HTERT RPE-1 (cell line): ENCODE data around the gene ADPRS.

Source experiments
- in situ Hi-C: fragments of 300-500 bp; cut with MboI; formaldehyde crosslinking; loops from 4 replicates; pipeline ENCODE4 v1.14.3; 2020; ENCODE audit warnings: low sequenced_read_pairs

ADPRS gene

GRCh38 chr1:36088577-36089392 is at the start of gene ADPRS:
ADPRS (plus strand) TSS chr1:36088892; CDS start chr1:36088905, 13 bp downstream.
- in situ Hi-C loops: no loop called here

- in situ Hi-C loops: no loop called here
Measured at GRCh38 chr1:36040238-36040637, 48.5 kb upstream of the ADPRS start.

DNA sequence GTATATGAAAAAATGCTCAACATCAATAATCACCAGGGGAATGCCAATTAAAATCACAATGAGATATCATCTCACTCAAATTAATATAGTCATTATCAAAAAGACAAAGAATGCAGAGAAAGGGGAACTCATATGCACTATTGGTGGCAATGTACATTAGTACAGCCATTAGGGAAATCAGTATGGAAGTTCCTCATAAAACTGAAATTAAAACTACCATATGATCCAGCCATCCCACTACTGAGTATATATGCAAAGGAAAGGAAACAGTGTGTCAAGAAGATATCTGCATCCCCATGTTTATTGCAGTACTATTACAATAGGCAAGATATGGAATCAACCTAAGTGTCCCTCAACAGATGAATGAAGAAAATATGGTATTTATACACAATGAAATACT is 36.9 kb upstream of the ADPRS start:
- in situ Hi-C loops: no loop called here

DNA sequence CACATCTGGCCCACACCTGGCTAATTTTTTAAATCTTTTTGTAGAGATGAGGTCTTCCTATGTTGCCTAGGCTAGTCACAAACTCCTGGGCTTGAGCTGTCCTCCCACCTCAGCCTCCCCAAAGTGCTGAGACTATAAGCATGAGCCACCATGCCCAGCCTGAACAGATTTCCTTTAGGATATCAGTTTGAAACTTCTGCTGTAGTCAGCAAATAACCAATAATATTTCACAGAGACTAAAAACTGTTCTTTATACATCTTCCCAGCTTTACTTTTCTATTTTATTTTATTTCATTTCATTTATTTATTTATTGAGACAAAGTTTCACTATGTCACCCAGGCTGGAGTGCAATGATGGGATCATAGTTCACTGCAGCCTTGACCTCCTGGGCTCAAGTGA is 34.7 kb upstream of the ADPRS start:
- in situ Hi-C loops: no loop called here

DNA sequence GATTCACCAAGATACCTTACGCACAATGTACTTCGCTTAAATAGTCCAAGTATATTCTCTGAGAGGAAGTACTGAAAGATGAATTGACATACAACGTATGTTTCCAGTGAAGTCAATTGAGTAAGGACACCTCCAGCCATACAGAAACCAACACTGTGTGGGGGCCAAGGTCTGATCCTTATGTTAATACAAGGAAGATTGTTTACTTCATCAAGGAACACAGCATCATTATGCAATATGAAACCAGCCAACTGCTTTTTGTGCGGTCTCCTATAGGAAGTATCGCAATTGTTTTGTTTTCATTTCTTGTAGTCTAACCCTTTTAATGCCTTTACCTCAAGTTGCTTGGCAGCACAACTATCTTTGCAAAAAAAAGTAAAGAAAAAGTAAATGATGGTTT is 33.0 kb upstream of the ADPRS start:
- in situ Hi-C loops: no loop called here

DNA sequence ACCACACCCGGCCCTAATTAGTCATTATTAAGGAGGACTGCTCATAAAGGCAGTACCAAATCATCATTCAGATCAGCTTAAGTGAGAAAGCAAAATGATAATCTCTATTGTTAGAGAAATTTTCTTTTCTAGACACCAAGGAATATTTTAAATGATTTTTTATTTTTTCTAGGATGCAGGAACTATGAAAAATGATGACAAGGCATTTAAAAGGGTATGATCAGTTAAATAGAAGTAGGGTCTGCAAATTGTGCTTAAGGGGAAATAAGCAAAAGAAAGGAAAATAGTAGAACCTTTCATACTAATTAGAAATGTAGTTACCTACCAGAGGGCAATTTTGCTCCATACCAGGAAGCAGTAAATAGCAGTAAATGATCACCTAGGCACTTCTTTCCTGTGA is 26.4 kb upstream of the ADPRS start:
- in situ Hi-C loops: no loop called here

DNA sequence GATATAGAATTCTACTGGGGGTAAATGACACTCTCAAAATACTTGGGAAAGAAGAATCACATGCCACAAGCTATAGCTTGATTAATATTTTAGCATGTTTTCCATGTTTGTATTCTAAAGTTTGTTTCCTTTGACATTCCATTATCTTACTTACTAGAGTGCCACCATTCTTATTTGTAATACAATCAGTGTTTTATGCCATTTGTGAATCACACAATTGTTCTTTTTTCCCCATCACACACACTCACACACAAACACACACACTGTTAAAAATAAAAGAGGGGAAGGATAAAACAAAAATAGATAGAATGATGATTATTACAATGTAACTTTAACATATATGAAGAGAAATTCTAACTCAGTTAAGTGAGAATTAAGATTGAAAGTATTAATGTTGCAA is 20.8 kb upstream of the ADPRS start:
- in situ Hi-C loops: no loop called here

DNA sequence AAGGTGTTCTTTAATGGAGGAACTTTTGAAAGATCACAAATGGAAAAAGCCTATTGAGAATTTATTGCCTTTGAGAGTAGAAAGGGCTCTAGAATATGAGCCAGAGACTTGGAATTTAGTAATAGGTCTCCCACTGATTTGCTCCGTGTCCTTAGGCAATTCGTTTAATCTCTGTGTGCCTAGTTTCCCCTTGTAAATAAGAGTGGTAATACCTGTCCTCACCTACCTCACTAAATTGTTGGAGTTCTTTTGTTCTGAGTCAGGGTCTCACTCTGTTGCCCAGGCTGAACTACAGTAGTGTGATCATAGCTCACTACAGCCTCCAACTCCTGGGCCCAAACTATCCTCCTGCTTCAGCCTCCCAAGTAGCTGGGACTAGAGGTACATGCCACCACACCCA is 19.8 kb upstream of the ADPRS start:
- in situ Hi-C loops: no loop called here

GRCh38 chr1:36070349-36070748 is 18.3 kb upstream of the ADPRS start:
- in situ Hi-C loops: no loop called here

DNA sequence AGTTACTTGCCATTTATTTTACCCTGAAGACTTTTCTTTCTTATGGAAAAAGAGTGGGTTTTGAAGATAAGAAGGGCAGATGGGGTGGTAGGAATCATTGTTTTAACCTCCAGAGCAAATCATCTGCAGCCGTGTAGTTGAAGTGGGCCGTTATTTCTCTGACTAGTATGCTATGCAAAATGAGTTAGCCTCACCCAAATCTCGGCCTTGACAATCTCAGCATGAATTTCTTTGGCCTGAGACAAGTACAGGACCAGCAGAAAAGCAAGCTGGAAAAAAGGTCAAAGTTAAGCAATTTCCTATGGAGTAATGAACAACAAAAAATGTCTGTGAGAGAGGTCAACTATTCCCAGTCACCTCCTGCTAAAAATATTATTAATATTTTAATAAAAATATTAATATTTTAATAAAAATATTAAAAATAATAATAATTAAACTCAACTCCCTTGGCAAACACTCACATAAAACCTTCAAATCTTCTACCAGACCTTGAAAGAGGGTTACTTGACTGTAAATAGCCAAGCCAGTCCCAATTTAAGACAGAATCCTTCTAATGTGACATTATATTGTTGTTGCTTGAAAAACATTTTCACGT is 11.6 kb upstream of the ADPRS start:
- in situ Hi-C loops: no loop called here

GRCh38 chr1:36080236-36080635 is 8.5 kb upstream of the ADPRS start:
- in situ Hi-C loops: no loop called here

DNA sequence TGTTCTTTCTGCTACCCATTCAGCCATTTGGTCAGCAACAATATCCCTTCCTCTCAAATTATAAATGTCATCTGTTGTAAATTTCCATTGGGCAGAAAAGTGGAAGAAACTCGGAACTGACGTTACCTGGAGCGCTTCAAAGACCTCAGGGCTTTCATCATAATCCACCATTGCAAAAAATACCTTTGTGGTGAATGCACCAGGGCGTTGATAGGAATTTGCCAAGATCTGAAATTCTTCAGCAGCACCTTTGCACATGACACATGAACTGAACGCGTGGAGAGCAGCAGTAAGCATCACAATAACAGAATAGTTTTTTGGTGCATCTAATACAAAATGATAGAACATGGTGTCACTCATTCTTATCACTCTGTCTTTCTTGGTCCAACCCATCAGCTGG is 7.9 kb upstream of the ADPRS start:
- in situ Hi-C loops: no loop called here

DNA sequence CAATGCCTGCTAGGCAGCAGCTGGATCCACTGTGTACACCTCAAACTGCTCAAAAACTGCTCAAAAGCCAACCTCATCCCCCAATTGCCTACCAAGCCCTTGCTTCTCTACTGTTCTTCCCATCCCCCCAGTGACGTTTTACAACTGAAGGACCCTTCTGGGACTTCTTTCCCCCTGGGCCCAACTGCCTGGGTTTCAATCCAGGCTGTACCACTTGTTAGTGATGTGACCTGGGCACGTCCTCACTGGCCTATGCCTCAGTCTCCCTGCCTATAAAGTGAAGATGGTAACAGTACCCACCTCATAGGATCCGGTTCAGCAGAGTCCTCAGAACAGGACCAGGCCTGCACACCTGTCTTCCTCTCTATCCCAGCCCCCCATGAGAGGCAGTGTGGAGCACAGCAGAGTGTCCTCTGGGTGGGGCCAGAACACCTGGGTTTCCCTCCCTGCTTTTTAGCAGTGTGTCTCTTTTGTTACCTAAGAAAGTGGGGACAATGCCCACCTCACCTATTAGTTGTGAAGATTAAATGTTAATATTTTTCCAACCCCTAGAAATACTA is 6.7 kb upstream of the ADPRS start:
- in situ Hi-C loops: no loop called here

DNA sequence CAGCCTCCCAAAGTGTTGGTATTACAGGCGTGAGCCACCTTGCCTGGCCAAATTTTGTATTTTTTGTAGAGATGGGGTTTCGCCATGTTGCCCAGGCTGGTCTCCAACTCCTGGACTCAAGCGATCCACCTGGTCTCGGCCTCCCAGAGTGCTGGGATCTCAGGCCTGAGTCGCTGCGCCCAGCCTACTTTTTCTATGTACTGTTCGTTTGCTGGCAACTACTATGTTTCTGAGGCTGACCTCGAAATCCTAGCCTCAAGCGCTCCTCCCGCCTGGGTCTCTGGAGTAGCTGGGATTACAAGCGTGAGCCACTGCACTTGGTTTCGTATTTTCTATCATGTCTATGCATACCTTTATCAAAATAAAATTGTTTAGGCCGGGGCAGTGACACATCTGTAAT is 5.5 kb upstream of the ADPRS start:
- in situ Hi-C loops: no loop called here

DNA sequence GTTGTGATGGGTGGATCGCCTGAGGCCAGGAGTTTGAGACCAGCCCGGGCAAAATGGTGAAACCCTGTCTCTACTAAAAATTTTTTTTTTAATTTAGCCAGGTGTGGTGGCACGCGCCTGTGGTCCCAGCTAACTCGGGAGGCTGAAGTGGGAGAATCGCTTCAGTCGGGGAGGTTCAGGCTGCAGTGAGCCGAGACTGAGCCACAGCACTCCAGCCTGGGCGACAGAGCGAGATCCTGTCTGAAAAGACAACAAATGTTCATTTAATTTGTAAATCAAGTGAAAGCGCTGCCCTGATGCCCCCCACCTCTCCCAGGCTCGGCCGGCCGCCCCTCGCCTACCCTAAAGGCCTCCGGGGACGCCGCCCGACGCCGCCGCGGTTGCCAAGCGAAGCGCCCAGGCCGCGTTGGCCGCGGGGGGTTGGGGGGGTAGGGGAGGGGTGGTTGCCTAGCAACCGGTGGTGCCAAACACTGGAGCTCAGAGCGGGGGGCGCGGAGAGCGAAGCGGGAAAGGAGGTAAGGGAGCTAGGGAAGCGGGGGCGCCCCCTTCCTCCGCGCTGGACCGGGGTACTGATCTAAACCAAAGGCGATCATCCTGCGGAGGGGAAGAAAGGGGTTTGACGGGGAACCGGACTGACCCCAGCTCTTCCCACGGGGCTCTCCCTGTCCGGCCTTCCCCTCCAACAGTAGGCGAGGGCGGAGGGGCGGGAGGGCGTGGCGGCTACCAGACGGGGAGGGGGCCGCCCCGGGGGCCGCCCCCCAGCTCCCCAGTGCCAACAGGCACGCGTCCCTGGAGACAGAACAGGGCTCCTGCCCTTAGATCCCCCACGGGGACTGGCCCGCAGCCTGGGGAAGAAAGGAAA is 4.8 kb upstream of the ADPRS start, which contains the start of gene TEKT2:
TEKT2 (plus strand) TSS at position 460 of the 862 bp plus-strand sequence. CDS start 828 bp downstream, outside the sequence.
- in situ Hi-C loops: no loop called here

GRCh38 chr1:36084497-36085115 is 4.1 kb upstream of the ADPRS start:
- in situ Hi-C loops: no loop called here

DNA sequence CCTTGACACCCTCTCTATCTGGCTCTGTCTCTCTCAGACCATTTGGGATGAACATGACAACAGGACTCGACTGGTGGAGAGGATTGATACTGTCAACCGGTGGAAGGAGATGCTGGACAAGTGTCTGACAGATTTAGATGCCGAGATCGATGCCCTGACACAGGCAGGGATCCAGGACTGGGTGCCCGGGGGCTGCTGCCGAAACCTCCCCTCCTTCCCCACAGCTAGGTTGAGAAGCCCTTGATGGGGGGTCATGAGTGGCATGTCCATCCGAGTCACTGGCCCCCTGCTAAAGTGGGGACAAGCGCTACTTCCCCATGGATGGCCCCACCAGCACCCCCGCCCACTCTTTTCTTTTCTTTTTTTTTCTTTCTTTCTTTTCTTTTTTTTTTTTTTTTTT is 3.6 kb upstream of the ADPRS start:
- in situ Hi-C loops: no loop called here

- in situ Hi-C loops: no loop called here
Measured at GRCh38 chr1:36085686-36086526, 2.8 kb upstream of the ADPRS start.

DNA sequence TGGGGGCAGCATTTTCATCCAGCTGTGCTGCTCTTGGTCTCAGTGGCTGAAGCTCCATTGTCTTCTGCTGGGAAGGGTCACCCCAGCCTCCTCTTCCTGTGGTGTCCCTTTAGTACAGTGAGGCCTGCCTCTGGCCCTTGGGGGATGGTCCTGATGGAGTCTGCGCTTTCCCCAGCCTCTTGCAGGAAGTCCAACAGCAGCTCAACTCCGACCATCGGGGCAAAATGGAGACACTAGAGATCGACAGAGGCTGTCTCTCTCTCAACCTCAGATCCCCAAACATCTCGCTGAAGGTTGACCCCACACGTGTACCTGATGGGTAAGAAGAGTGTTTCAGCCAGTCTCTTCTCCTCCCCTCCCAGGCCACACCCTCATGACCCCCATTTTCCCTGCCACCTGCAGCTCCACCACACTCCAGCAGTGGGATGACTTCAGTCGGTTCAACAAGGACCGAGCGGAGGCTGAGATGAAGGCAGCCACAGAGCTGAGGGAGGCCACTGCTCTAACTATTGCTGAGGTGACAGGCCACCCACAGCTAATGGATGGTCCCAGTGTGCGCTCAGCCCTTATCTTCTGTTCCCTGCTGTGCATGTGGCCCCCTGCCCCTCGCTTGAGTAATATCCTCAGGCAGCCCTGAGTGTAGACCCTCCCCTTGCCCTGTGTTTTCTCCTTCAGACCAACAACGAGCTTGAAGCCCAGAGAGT is 2.0 kb upstream of the ADPRS start:
- in situ Hi-C loops: no loop called here
